GM21825 (cell line): ENCODE results near the gene P2RX5.
A peak's percentile ranks its signal among the peaks of the same experiment; 100 is the strongest.

Experiments
- ATAC-seq: cut with Tn5 transposase; IDR thresholded peaks from one replicate; pipeline ENCODE4 v1.9.1; 2021; ENCODE audit warnings: mild to moderate bottlenecking, moderate library complexity; ENCODE audit not compliant: unreplicated experiment

Gene P2RX5

GRCh38 chr17:3682033-3682432, 13.9 kb downstream of the P2RX5 start:
- ATAC-seq, result no peak

DNA sequence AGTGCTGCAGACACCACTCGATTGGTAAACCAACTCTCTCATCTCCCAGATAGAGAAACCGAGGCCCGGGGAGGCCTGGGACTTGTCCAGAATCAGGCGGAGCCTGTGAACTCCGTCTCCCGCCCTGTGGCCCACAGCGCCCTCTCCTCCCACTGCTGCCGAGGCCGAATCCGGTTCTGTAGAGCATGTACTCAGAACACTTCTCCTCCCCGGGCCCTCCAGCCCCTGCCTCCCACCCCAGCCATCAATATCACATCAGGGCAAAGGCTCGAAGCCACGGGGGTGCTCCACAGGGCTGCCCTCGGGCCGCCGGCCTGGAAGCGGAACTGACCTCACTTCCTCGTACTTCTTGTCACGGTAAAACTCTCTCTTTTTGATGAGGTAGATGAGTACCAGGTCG, 14.4 kb downstream of the P2RX5 start:
- no peak for ATAC-seq

GRCh38 chr17:3681057-3681456, 14.9 kb downstream of the P2RX5 start:
- ATAC-seq, result no peak

GRCh38 chr17:3679531-3680126, 16.3 kb downstream of the P2RX5 start:
- ATAC-seq, result no peak

DNA sequence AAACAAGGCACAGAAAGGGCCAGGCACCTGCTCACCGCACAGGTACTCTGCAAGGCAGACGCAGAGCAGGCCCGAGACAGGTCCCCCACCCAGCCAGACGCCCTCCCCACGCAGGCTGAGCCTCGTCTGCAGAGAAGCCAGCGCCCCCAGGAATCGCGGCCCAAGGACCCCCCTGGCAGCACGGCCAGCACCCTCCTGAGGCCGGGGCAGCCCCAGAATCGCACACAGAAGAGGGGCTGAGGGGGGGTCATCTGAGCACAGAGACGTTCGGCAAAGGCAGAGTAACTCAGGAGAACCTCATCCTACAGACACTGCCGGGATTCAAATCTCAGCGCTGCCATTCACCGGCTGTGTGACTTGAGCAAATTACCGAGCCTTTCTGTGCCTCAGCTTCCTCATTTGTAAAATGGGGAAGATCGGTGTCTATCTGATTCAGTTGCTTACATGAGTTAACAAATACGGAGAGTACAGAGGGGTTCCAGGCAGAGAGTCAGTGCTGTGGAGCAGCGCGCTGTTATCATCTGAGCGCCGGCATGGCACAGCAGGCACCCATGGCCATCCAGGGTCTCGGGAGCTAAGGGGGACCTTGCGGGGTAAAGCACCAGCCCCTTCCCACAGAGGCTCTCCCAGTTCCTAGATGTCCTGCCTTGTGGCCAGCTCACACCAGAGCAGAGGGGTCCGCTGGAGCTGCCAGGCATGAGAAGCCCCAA, 17.0 kb downstream of the P2RX5 start:
- ATAC-seq, result no peak

GRCh38 chr17:3678095-3678820, 17.7 kb downstream of the P2RX5 start:
- no peak for ATAC-seq

GRCh38 chr17:3675886-3676285, 20.1 kb downstream of the P2RX5 start:
- no peak for ATAC-seq

GRCh38 chr17:3672571-3672970, 23.4 kb downstream of the P2RX5 start:
- no peak for ATAC-seq

- no peak for ATAC-seq
Observed at GRCh38 chr17:3669548-3669947, 26.4 kb downstream of the P2RX5 start.

DNA sequence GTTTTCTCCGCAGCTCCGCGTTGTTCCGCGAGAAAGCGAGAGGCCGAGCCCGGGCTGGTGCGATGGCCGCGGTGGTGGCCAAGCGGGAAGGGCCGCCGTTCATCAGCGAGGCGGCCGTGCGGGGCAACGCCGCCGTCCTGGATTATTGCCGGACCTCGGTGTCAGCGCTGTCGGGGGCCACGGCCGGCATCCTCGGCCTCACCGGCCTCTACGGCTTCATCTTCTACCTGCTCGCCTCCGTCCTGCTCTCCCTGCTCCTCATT, 26.9 kb downstream of the P2RX5 start:
- ATAC-seq, result peak; percentile 1

- ATAC-seq, result peak; percentile 80
Observed at GRCh38 chr17:3668279-3669084, 27.5 kb downstream of the P2RX5 start, which contains the start of the genes EMC6 and TAX1BP3. Gene EMC6, plus strand, starts transcription at chr17:3668812. Its CDS starts 335 bp downstream, at chr17:3669147. Gene TAX1BP3, minus strand, starts transcription at chr17:3668578. Its CDS starts 52 bp downstream, at chr17:3668526.

DNA sequence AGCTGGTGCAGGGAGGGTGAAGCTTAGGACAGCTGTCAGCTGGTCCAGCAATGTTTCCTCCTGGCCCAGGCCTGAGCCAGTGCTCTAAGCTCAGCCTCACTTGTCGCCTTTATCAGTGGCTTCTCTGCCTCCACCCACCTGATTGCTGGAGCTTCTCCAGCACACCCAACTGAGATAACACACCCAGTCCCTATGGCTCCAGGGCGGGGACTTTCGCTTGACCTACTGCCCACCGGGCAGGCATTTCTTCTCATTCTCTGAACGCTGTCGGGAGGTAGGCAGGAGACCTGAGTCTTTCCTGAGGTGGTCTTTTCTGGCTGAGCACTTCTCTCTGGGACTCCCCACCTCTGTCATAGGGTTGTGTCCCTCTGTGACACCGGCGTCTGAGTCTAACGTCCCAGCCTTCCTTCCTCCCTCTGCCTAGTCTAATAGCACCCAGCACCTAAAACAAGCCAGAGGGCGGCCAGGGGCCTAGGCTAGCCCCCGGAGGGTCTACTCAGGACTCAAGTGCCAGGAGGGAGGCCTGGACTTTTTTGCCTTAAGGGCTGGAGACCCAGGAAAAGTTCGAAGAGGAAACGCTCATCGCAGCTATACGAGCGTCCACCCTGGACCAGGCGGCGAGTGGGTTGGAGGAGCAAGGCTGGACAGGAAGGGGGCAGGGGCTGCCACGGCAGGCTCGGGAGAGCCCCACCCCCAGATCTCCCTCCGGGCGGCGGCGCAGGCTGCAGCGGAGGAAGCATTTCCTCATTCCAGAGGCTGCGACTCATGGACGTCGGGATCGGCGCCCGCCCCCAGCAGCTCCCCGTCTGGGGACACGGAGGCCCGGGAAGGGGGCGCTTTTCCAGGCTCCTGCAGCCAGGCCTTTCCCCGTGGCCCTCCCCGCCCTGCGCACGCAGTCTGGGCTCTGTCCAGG, 28.3 kb downstream of the P2RX5 start:
- peak; percentile 23 for ATAC-seq

DNA sequence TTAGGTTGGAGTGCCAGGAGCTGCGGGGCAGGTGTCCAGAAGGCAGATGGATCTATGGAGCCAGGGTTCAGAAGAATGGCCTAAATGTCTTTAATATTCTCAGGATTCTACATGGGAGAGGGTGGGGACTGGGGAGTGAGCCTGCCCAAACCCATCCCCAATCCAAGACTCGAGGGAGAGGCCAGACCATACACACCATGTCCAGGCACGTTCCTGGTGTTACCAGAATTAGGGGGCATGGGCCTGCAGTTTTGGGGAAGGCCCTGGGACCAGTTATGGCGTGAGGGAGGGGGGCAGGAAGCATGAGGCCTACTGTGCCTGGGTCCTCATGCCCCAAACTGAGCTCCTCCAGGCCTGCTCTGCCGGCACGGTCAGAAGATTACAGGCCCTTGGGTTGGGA, 29.4 kb downstream of the P2RX5 start:
- ATAC-seq, result no peak

DNA sequence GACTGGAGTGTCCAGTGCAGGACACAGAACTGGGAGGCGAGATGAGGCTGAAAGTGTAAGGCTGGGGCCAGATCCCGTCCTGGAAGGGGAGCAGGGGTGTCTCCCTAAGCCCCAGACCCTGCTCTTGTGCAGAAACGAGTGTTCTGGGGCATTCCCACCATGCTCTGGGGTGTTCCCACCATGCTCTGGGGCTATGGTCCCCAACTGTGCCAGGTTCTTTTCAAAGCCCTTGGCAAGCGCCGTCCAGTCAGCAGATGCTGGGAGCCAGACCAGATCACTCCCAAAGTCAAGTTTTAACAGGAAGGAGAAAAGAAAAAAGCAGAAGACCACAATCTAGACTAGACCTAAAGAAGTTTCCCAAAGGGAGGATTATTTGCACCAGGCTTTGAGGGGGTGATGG, 30.1 kb downstream of the P2RX5 start:
- no peak for ATAC-seq

GRCh38 chr17:3663102-3664011, 32.6 kb downstream of the P2RX5 start:
- ATAC-seq, result no peak

DNA sequence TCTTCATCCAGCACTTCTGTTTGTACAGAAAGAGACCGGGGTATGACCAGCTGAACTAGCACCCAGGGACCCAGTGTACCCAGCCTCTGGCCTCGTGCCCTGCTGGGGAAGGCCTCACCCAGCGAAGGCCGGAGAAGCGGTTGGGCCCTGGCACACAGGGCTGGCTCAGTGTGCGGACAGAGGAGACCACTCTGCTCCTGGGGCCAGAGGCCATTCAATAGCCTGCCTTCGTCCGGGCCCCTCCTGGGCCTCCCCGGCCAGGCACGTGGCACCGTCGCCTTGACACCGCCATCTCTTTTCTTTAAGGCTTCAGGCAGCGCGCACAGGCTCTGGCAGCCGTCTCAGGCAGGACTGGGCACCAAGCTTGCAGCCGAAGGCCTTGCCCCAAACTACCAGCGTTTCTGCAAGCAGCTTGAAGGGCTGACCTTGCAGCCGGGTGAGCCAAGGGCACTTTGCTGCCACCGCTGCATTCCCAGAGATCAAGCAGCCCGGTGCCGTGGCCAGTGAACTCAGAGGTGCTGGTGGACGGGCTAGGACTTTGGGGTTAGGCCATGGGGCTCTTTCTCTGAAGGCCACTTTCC, 35.6 kb downstream of the P2RX5 start:
- ATAC-seq, result no peak

DNA sequence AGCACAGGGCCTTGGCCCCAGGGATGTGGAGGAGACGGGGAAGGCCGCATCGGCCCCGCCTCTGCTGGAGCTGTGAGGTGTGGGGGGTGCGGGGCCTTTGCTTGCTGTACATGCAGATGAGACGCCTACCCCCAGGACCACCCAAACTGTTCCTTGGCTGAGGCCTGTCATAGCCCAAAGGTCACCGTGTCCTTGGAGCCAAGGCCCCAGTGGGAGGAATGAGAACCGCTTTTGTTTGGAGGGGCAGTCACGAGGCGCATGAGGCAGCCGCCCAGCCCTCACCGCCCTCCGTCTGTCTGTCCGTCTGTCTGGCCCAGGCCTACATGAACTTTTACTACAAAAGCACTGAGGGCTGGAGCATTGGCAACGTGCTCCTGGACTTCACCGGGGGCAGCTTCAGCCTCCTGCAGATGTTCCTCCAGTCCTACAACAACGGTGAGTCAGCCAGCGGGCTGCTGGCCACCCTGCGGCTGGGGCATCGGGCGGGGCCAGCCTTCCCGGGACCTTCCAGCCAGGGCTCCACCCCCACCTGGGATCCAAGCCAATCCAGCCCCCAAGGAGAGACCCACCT, 36.3 kb downstream of the P2RX5 start:
- no peak for ATAC-seq

- no peak for ATAC-seq
Observed at GRCh38 chr17:3658784-3659449, 37.0 kb downstream of the P2RX5 start.
